HepG2 (cell line): Measurements from ENCODE around the gene ZBTB7B. TPM values are rescaled to one million over a fixed set of nuclear protein-coding genes. Genes with fewer than 3 reads are reported as not detected.

ENCODE experiments used
- ATAC-seq: fragments of 200-7000 bp; cut with Tn5 transposase; 3 replicates; pipeline ENCODE4 v1.9.1; 2020; ENCODE audit warnings: mild to moderate bottlenecking, moderate library complexity
- BruUV-seq: library from RNA; stranded (reverse); fragments of 400-500 nt; replicated peaks from 2 replicates; lab custom pipeline; 2021; lab: Mats Ljungman, UMichigan
- CTCF ChIA-PET: fragments of 300-600 bp; formaldehyde crosslinking; extraction: SDS; loops from one replicate; lab custom pipeline; 2021; ENCODE audit warnings: low total read pairs, inconsistent platforms, low intra/inter-chr PET ratio; lab: Yijun Ruan, JAX
- POLR2A ChIA-PET: fragments of 350-600 bp; sonication (Branson Sonifier 250); formaldehyde crosslinking; loops from one replicate; lab custom pipeline; 2020; ENCODE audit warnings: antibody characterized with exemption, inconsistent platforms; lab: Yijun Ruan, JAX
- DNase-seq: peaks from one replicate; pipeline ENCODE4 v3.0.0-alpha.2; 2015; ENCODE audit warnings: low spot score
- FAIRE-seq: peaks from 3 replicates; lab custom pipeline; 2011; peaks lifted over from hg19 to GRCh38; lab: Jason Lieb, UNC
- H2AFZ ChIP-seq: one replicate; pipeline ENCODE4 v1.6.1; 2011; ENCODE audit warnings: low read length, inconsistent platforms
- H3K27ac ChIP-seq: fragments of 300-600 bp; 3 replicates; pipeline ENCODE4 v1.8.0; 2011; ENCODE audit warnings: mixed run types, mild to moderate bottlenecking, mixed read lengths, low read length, inconsistent platforms; ENCODE audit not compliant: insufficient read depth; ENCODE audit errors: extremely low read length
- H3K27me3 ChIP-seq, 2 experiments: fragments of 200-600 bp in 1 of 2; 2 replicates in 1 of 2; 3 replicates in 1 of 2; pipeline versions ENCODE4 v1.6.0 to v1.8.0; 2011; ENCODE audit warnings: low read length in 2 of 2, mild to moderate bottlenecking in 2 of 2, moderate library complexity in 2 of 2, inconsistent platforms in 1 of 2; ENCODE audit not compliant: insufficient read depth in 2 of 2, control insufficient read depth in 1 of 2
- H3K36me3 ChIP-seq, 2 experiments: fragments of 200-600 bp in 1 of 2; replicated peaks in 1 of 2; 2 replicates in 1 of 2; 3 replicates in 1 of 2; pipeline versions ENCODE4 v1.5.1 to v1.8.0; 2011; ENCODE audit warnings: low read length in 2 of 2, inconsistent platforms in 1 of 2; ENCODE audit not compliant: insufficient read depth in 2 of 2, control insufficient read depth in 1 of 2
- H3K4me1 ChIP-seq: 2 replicates; pipeline ENCODE4 v1.5.1; 2012; ENCODE audit warnings: low read length, inconsistent platforms; ENCODE audit not compliant: insufficient read depth
- H3K4me2 ChIP-seq: 2 replicates; pipeline ENCODE4 v1.6.0; 2011; ENCODE audit warnings: low read depth, low read length, inconsistent platforms
- H3K4me3 ChIP-seq, 3 experiments: fragments of 200-600 bp in 1 of 3; sonication (generic), shearing (Covaris generic) in 1 of 3; replicated peaks in 1 of 3; 2 replicates each; pipeline ENCODE4 v1.5.1; 2011 to 2016; ENCODE audit warnings: low read length in 3 of 3, inconsistent platforms in 2 of 3, low read depth in 2 of 3, mild to moderate bottlenecking in 2 of 3, control low read depth in 1 of 3, mixed read lengths in 1 of 3; ENCODE audit not compliant: insufficient read depth in 1 of 3
- H3K79me2 ChIP-seq: one replicate; pipeline ENCODE4 v1.6.1; 2011; ENCODE audit warnings: low read length, inconsistent platforms; ENCODE audit not compliant: insufficient read depth
- H3K9ac ChIP-seq: 2 replicates; pipeline ENCODE4 v1.6.0; 2011; ENCODE audit warnings: mild to moderate bottlenecking, low read depth, low read length, inconsistent platforms; ENCODE audit not compliant: insufficient read depth
- H3K9me3 ChIP-seq: 2 replicates; pipeline ENCODE4 v1.5.1; 2012; ENCODE audit warnings: mild to moderate bottlenecking, low read length
- H4K20me1 ChIP-seq: 2 replicates; pipeline ENCODE4 v1.6.0; 2011; ENCODE audit warnings: inconsistent platforms, mild to moderate bottlenecking, low read length, moderate library complexity; ENCODE audit not compliant: insufficient read depth
- CREBL2 ChIP-seq: sonication (generic); formaldehyde crosslinking; IDR thresholded peaks from 2 replicates; pipeline ENCODE4 v1.8.1; 2023; ENCODE audit warnings: missing genetic modification reagents, mild to moderate bottlenecking, borderline replicate concordance
- FOXO1 ChIP-seq: sonication (generic); formaldehyde crosslinking; IDR thresholded peaks from 2 replicates; pipeline ENCODE4 v1.4.0; 2020; ENCODE audit warnings: missing genetic modification reagents
- MED1 ChIP-seq: sonication (generic); formaldehyde crosslinking; IDR thresholded peaks from 2 replicates; pipeline ENCODE4 v1.4.0; 2020; ENCODE audit warnings: missing genetic modification reagents
- PLRG1 ChIP-seq: fragments of 450-650 bp; conservative IDR thresholded peaks from 2 replicates; pipeline ENCODE4 v1.6.1; 2016
- SMAD9 ChIP-seq: sonication (generic); formaldehyde crosslinking; IDR thresholded peaks from 2 replicates; pipeline ENCODE4 v1.5.1; 2020; ENCODE audit warnings: mild to moderate bottlenecking, missing genetic modification reagents
- YY1 ChIP-seq: IDR thresholded peaks from 2 replicates; pipeline ENCODE4 v1.6.1; 2011; ENCODE audit warnings: low read length, low read depth, moderate library complexity, mild to moderate bottlenecking; ENCODE audit not compliant: insufficient read depth, insufficient replicate concordance
- ZBTB10 ChIP-seq: sonication (generic); formaldehyde crosslinking; IDR thresholded peaks from 2 replicates; pipeline ENCODE4 v1.4.0; 2020; ENCODE audit warnings: missing genetic modification reagents, borderline replicate concordance
- ZNF317 ChIP-seq: sonication (generic); formaldehyde crosslinking; IDR thresholded peaks from 2 replicates; pipeline ENCODE4 v1.5.0; 2020; ENCODE audit warnings: mild to moderate bottlenecking, missing genetic modification reagents
- ZNF331 ChIP-seq: sonication (generic); formaldehyde crosslinking; IDR thresholded peaks from 2 replicates; pipeline ENCODE4 v1.4.0; 2020; ENCODE audit warnings: missing genetic modification reagents
- ZNF350 ChIP-seq: sonication (generic); formaldehyde crosslinking; IDR thresholded peaks from 2 replicates; pipeline ENCODE4 v1.4.0; 2020; ENCODE audit warnings: mild to moderate bottlenecking, low read depth, missing genetic modification reagents, borderline replicate concordance
- ZNF75D ChIP-seq: sonication (generic); formaldehyde crosslinking; IDR thresholded peaks from 2 replicates; pipeline ENCODE4 v1.8.1; 2023; ENCODE audit warnings: missing genetic modification reagents, mild to moderate bottlenecking, borderline replicate concordance
- ZSCAN29 ChIP-seq: sonication (generic); formaldehyde crosslinking; conservative IDR thresholded peaks from 2 replicates; pipeline ENCODE4 v1.4.0; 2020; ENCODE audit warnings: mild to moderate bottlenecking, missing genetic modification reagents
- WGBS: methylation state at CpG from one replicate; pipeline ENCODE4 v1.1.6; 2017; ENCODE audit warnings: low lambda C conversion rate; 5-methylcytosine and 5-hydroxymethylcytosine counted together
- in situ Hi-C: cut with HindIII; loops from 2 replicates; pipeline ENCODE4 v1.10.0; 2017; ENCODE audit warnings: low pct_unique_long_range_greater_than_20kb; ENCODE audit not compliant: extremely low pct_ligation_motif_present
- intact Hi-C: fragments of 100-400 bp; cut with micrococcal nuclease; formaldehyde crosslinking; loops from one replicate; pipeline ENCODE4 v1.10.0; 2022; ENCODE audit not compliant: unreplicated experiment
- polyA plus RNA-seq, 8 experiments: library from polyadenylated mRNA; depleted of rRNA in 3 of 8; stranded (reverse) in 7 of 8; unstranded in 1 of 8; fragments of >200 nt; fragmentation: Illumina TruSeq in 4 of 8; extraction: Trizol in 4 of 8; gene quantifications; 2 replicates each; pipeline versions ENCODE4 v1.2.1 to v1.2.3, GENCODE V29; 2011 to 2016; ENCODE audit warnings: low read depth in 4 of 8, missing spikeins in 1 of 8, mixed read lengths in 1 of 8; ENCODE audit not compliant: insufficient read depth in 1 of 8
- total RNA-seq, 5 experiments: library from RNA; depleted of rRNA; stranded (reverse); fragments of >200 nt; fragmentation: Illumina TruSeq; extraction: Trizol; gene quantifications; 2 replicates each; pipeline ENCODE4 v1.2.3, GENCODE V29; 2016; ENCODE audit warnings: low read depth in 1 of 5

Gene ZBTB7B
- total and polyA plus RNA-seq, 2 of the 13 experiments (the other 11 are each of a cell fraction or from before 2014, with no cell fraction given): 15.5 to 17.5 TPM

- TF ChIP-seq ZNF317 (CRISPR knock-in tag) (no peak), CREBL2 (CRISPR knock-in tag) (no peak)
Observed at GRCh38 chr1:154978360-154978759, 24.2 kb upstream of the ZBTB7B start (continued).

- H3K4me1 ChIP-seq: peaks cover 34% of the 10 kb centered on the region
- H3K4me3 ChIP-seq: peak overlapping the region; percentile 33 to 59 (median 35); a peak in 5 of 6 replicates
- CTCF ChIA-PET: no interaction called here
- no peak for TF ChIP-seq YY1
- no peak for TF ChIP-seq MED1 (CRISPR knock-in tag)
- no peak for TF ChIP-seq SMAD9 (CRISPR knock-in tag)
- no peak for TF ChIP-seq PLRG1
- TF ChIP-seq ZSCAN29: no peak
- no peak for TF ChIP-seq ZNF331 (CRISPR knock-in tag)
- no peak for TF ChIP-seq ZBTB10
- no peak for TF ChIP-seq FOXO1 (CRISPR knock-in tag)
- TF ChIP-seq ZNF75D: no peak
- TF ChIP-seq ZNF350 (CRISPR knock-in tag): no peak
- TF ChIP-seq, all 625 proteins: peak for 0
- WGBS: 78% methylated on average over 6 of the region's 6 CpGs
- intact Hi-C loops: no loop called here
- no peaks in the 10 kb centered on the region for H3K9me3 ChIP-seq
- POLR2A ChIA-PET: no interaction called here
- H3K27me3 ChIP-seq: no peaks in the 10 kb centered on the region
- in situ Hi-C loops: loop anchor here (5.0 kb wide), 1 partner anchor 80 kb away; the partner anchor contains the start of gene EFNA4
- peaks cover 37% of the 10 kb centered on the region for H3K79me2 ChIP-seq
- DNase-seq: no peak
- no peaks in the 10 kb centered on the region for H4K20me1 ChIP-seq
- peaks cover 2 to 18% of the 10 kb centered on the region in 2 experiments for H3K36me3 ChIP-seq
- FAIRE-seq: no peak
- peak overlapping the region; percentile 72 for H3K9ac ChIP-seq
- TSS peak; percentile 99 for BruUV-seq
- H3K4me2 ChIP-seq: peak overlapping the region; percentile 73
- no peak for ATAC-seq
- no peak overlapping the region for H2AFZ ChIP-seq
- H3K27ac ChIP-seq: peak overlapping the region; percentile 60
Observed at GRCh38 chr1:154982341-154982740, 20.3 kb upstream of the ZBTB7B start.
